HG02885 (cell line): Measurements from ENCODE around the gene ARL4D.

Source experiments
- ATAC-seq: cut with Tn5 transposase; IDR thresholded peaks from one replicate; pipeline ENCODE4 v1.9.1; 2021; ENCODE audit warnings: mild to moderate bottlenecking; ENCODE audit not compliant: unreplicated experiment, poor library complexity

ARL4D gene

GRCh38 chr17:43449470-43450248 is 50.9 kb downstream of the ARL4D start:
- ATAC-seq, result no peak
